MM.1S (cell line): ENCODE results near the gene SRSF2.

Source experiments
- EZH2 ChIP-seq: fragments of 300-600 bp; sonication (generic); optimal IDR thresholded peaks from 2 replicates; pipeline ENCODE3; 2017; ENCODE audit warnings: low read depth, mild to moderate bottlenecking, antibody characterized with exemption, low read length, mixed read lengths
- TF ChIP-seq, protein P1 (sequence below): fragments of 300-600 bp; sonication (generic); IDR thresholded peaks from 2 replicates; pipeline ENCODE4 v1.5.1; 2016; ENCODE audit warnings: antibody characterized with exemption, low read length, mixed read lengths

GRCh38 chr17:76732734-76733617, 4.2 kb downstream of the SRSF2 start:
- TF ChIP-seq, protein P1, sequence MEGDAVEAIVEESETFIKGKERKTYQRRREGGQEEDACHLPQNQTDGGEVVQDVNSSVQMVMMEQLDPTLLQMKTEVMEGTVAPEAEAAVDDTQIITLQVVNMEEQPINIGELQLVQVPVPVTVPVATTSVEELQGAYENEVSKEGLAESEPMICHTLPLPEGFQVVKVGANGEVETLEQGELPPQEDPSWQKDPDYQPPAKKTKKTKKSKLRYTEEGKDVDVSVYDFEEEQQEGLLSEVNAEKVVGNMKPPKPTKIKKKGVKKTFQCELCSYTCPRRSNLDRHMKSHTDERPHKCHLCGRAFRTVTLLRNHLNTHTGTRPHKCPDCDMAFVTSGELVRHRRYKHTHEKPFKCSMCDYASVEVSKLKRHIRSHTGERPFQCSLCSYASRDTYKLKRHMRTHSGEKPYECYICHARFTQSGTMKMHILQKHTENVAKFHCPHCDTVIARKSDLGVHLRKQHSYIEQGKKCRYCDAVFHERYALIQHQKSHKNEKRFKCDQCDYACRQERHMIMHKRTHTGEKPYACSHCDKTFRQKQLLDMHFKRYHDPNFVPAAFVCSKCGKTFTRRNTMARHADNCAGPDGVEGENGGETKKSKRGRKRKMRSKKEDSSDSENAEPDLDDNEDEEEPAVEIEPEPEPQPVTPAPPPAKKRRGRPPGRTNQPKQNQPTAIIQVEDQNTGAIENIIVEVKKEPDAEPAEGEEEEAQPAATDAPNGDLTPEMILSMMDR, result no peak
- no peak for TF ChIP-seq EZH2
